ENCODE data around the gene DDAH1.

DDAH1 gene

DNA sequence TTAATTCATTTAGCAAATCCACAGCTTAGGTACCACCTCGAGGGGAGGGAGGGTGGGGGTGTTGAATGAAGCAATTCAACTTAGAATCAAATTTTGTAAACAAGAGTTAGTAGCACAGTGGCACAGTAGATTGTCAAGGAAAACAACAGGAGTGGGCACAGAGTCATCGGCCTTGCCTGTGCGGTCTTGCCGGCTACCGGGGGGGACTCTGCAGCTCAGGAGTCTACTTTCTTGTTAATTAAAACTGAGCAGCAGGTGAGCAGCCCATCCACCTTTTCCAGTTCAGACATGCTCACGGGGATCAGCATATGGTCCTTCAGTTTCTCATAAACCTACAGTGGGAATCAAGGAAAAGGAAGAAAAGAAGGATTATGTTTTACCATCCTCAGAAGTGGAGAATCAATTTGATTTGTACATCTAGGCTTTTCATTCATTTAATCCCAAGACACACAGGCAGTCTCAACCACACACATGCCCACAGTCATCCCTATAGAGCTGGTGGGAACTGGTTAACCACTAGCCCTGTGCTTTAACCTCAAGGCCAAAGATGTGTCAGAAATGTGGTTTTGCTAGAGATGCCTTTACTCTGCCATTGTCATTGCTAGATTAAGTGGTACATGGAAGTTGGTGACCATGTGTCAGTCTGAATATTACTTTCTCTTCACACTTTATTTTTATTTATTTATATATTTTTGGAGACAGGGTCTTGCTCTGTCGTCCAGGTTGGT is 143.6 kb downstream of the DDAH1 start:
- Histone ChIP-seq H4K20me1 (ENCODE audit: insufficient read depth, low read length, poor library complexity, severe bottlenecking) (no peaks in the 10 kb centered on the region), H3K4me1 (ENCODE audit: insufficient read depth, low read length, poor library complexity, severe bottlenecking) (no peaks in the 10 kb centered on the region), H3K79me2 (ENCODE audit: insufficient read depth, low read length) (no peaks in the 10 kb centered on the region), H3K36me3 (ENCODE audit: insufficient read depth, low read length) (no peaks in the 10 kb centered on the region), H3K9me3 (ENCODE audit: insufficient read depth, low read depth, low read length) (no peaks in the 10 kb centered on the region), H3F3A (ENCODE audit: low read depth) (no peaks in the 10 kb centered on the region), H2AFZ (ENCODE audit: low read length) (no peak overlapping the region), H3K27me3 (ENCODE audit: insufficient read depth, low read length, poor library complexity, severe bottlenecking) (no peaks in the 10 kb centered on the region), H3K9me2 (replicated peaks; ENCODE audit: low read depth, low read length) (no peaks in the 10 kb centered on the region), H3K9ac (ENCODE audit: low read depth, low read length, poor library complexity, severe bottlenecking) (no peak overlapping the region), H3K4me2 (ENCODE audit: low read depth, low read length, poor library complexity, severe bottlenecking) (no peak overlapping the region), H3K4me3 (ENCODE audit: low read length, poor library complexity, severe bottlenecking) (no peak overlapping the region)
- no peak for TF ChIP-seq EZH2phosphoT487 (IDR thresholded peaks at IDR 0.05; ENCODE audit: borderline replicate concordance)
- TF ChIP-seq, protein P1, sequence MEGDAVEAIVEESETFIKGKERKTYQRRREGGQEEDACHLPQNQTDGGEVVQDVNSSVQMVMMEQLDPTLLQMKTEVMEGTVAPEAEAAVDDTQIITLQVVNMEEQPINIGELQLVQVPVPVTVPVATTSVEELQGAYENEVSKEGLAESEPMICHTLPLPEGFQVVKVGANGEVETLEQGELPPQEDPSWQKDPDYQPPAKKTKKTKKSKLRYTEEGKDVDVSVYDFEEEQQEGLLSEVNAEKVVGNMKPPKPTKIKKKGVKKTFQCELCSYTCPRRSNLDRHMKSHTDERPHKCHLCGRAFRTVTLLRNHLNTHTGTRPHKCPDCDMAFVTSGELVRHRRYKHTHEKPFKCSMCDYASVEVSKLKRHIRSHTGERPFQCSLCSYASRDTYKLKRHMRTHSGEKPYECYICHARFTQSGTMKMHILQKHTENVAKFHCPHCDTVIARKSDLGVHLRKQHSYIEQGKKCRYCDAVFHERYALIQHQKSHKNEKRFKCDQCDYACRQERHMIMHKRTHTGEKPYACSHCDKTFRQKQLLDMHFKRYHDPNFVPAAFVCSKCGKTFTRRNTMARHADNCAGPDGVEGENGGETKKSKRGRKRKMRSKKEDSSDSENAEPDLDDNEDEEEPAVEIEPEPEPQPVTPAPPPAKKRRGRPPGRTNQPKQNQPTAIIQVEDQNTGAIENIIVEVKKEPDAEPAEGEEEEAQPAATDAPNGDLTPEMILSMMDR (conservative IDR thresholded peaks at IDR 0.05; ENCODE audit: low read length) = no peak

DNA sequence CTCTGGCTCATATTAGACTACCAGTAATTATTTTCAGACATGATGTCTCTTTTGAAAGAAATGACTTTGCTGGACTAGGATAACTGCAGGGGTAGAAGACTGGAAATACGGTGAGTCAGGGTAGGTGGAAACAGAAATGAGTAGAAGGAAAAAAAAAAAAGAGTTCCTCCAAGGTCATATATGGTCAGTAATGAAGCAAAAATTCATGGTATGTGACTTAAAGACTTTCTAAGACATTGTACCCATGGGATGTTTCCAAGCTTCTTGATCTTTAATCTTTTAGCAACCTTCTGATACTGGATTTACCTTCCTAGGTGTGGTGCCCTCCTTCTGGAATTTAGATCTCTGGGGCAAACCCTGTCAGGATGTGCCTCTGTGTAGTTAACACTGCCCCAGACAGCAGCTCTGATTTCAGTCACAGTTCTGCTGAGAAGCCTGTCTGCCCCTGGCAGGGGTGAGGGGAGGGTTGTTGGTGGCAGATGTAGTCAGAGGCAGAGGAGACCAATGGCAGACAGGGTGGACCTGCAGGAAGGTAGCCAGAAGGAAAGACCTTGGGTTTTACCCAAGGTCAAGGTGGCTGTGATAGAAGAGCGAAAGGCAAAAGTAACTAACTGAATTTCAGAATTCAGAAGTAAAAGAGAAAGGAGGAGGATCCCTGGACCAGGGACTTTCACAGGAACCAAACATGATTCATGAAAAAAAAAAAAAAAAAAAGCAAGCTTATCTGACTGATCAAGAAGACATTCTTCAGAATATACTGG is 144.4 kb downstream of the DDAH1 start:
- Histone ChIP-seq H3K4me1 (ENCODE audit: insufficient read depth, low read length, poor library complexity, severe bottlenecking) (no peaks in the 10 kb centered on the region), H3K79me2 (ENCODE audit: insufficient read depth, low read length) (no peaks in the 10 kb centered on the region), H3K9ac (ENCODE audit: low read depth, low read length, poor library complexity, severe bottlenecking) (no peak overlapping the region), H3K36me3 (ENCODE audit: insufficient read depth, low read length) (no peaks in the 10 kb centered on the region), H3K9me2 (replicated peaks; ENCODE audit: low read depth, low read length) (no peaks in the 10 kb centered on the region), H4K20me1 (ENCODE audit: insufficient read depth, low read length, poor library complexity, severe bottlenecking) (no peaks in the 10 kb centered on the region), H2AFZ (ENCODE audit: low read length) (no peak overlapping the region), H3K4me2 (ENCODE audit: low read depth, low read length, poor library complexity, severe bottlenecking) (no peak overlapping the region), H3K4me3 (ENCODE audit: low read length, poor library complexity, severe bottlenecking) (no peak overlapping the region), H3K27me3 (ENCODE audit: insufficient read depth, low read length, poor library complexity, severe bottlenecking) (no peaks in the 10 kb centered on the region), H3K9me3 (ENCODE audit: insufficient read depth, low read depth, low read length) (no peaks in the 10 kb centered on the region), H3F3A (ENCODE audit: low read depth) (no peaks in the 10 kb centered on the region)
- TF ChIP-seq, protein P1 (conservative IDR thresholded peaks at IDR 0.05; ENCODE audit: low read length) = no peak
- no peak for TF ChIP-seq EZH2phosphoT487 (IDR thresholded peaks at IDR 0.05; ENCODE audit: borderline replicate concordance)

DNA sequence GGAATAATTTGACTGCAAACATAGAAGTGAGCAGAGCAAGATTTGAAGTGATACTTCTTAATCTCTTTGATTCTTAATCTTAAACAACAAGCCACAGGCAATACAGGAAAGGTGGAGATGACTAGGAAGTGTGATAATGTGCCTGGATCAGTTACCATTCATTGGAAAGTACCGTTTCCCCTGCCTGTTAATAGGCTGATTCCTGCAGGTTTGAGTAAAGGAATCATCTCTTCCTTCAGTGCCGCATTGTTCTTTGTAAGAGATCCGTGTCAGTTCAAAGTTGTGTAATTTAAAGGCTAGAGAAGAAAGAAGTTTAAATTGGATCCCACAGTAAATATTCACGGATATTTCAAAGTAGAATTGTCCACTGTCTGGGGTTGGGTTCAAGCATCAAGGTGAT is 145.0 kb downstream of the DDAH1 start:
- no peak overlapping the region for H3K9ac ChIP-seq (ENCODE audit: low read depth, low read length, poor library complexity, severe bottlenecking)
- no peak overlapping the region for H3K4me2 ChIP-seq (ENCODE audit: low read depth, low read length, poor library complexity, severe bottlenecking)

More for the DNA sequence above, 145.0 kb downstream of the DDAH1 start:
- no peaks in the 10 kb centered on the region for H3K27me3 ChIP-seq (ENCODE audit: insufficient read depth, low read length, poor library complexity, severe bottlenecking)
- TF ChIP-seq, protein P1 (conservative IDR thresholded peaks at IDR 0.05; ENCODE audit: low read length) = no peak
- no peak for TF ChIP-seq EZH2phosphoT487 (IDR thresholded peaks at IDR 0.05; ENCODE audit: borderline replicate concordance)
- no peaks in the 10 kb centered on the region for H3K4me1 ChIP-seq (ENCODE audit: insufficient read depth, low read length, poor library complexity, severe bottlenecking)
- H3K79me2 ChIP-seq (ENCODE audit: insufficient read depth, low read length) = no peaks in the 10 kb centered on the region
- no peak overlapping the region for H3K4me3 ChIP-seq (ENCODE audit: low read length, poor library complexity, severe bottlenecking)
- H3K9me3 ChIP-seq (ENCODE audit: insufficient read depth, low read depth, low read length) = no peaks in the 10 kb centered on the region
- H3K9me2 ChIP-seq (replicated peaks; ENCODE audit: low read depth, low read length) = no peaks in the 10 kb centered on the region
- no peak overlapping the region for H2AFZ ChIP-seq (ENCODE audit: low read length)
- H3K36me3 ChIP-seq (ENCODE audit: insufficient read depth, low read length) = no peaks in the 10 kb centered on the region
- H3F3A ChIP-seq (ENCODE audit: low read depth) = no peaks in the 10 kb centered on the region
- H4K20me1 ChIP-seq (ENCODE audit: insufficient read depth, low read length, poor library complexity, severe bottlenecking) = no peaks in the 10 kb centered on the region
